ENCODE results near the gene CPNE7. TPM values are rescaled to one million over a fixed set of nuclear protein-coding genes. Genes with fewer than 3 reads are reported as not detected.

Gene CPNE7
- total and polyA plus RNA-seq, 7 donors: 0.41 to 3.3 (median 0.71) TPM; not detected in 4

- no peaks in the 10 kb centered on the region for H3K9me3 ChIP-seq
- WGBS, 2 donors: 29 to 60% methylated on average over 15 of the region's 15 CpGs
- H3K4me1 ChIP-seq: no peaks in the 10 kb centered on the region
- TF ChIP-seq POLR2A (IDR thresholded peaks at IDR 0.05): no peak
- TF ChIP-seq, protein P1, sequence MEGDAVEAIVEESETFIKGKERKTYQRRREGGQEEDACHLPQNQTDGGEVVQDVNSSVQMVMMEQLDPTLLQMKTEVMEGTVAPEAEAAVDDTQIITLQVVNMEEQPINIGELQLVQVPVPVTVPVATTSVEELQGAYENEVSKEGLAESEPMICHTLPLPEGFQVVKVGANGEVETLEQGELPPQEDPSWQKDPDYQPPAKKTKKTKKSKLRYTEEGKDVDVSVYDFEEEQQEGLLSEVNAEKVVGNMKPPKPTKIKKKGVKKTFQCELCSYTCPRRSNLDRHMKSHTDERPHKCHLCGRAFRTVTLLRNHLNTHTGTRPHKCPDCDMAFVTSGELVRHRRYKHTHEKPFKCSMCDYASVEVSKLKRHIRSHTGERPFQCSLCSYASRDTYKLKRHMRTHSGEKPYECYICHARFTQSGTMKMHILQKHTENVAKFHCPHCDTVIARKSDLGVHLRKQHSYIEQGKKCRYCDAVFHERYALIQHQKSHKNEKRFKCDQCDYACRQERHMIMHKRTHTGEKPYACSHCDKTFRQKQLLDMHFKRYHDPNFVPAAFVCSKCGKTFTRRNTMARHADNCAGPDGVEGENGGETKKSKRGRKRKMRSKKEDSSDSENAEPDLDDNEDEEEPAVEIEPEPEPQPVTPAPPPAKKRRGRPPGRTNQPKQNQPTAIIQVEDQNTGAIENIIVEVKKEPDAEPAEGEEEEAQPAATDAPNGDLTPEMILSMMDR (IDR thresholded peaks at IDR 0.05): no peak
- no peak for TF ChIP-seq EP300 (IDR thresholded peaks at IDR 0.05)
- no peak for TF ChIP-seq POLR2AphosphoS5 (IDR thresholded peaks at IDR 0.05)
- intact Hi-C loops (cut with DNase I): no loop called here
- DNase-seq: no peak
- no peak overlapping the region for H3K27ac ChIP-seq
- peaks cover 0 to 7% (median 7%) of the 10 kb centered on the region in 3 donors for H3K27me3 ChIP-seq
- no peaks in the 10 kb centered on the region for H3K36me3 ChIP-seq
- no peak overlapping the region for H3K4me3 ChIP-seq
Observed at GRCh38 chr16:89581861-89582563, 6.5 kb downstream of the CPNE7 start.

GRCh38 chr16:89582614-89583196, 7.1 kb downstream of the CPNE7 start:
- H3K27me3 ChIP-seq: peaks cover 0 to under 1% (median under 1%) of the 10 kb centered on the region in 3 donors
- no peaks in the 10 kb centered on the region for H3K9me3 ChIP-seq
- 92 to 93% methylated on average over 19 of the region's 19 CpGs for WGBS, 2 donors
- H3K4me3 ChIP-seq: no peak overlapping the region
- H3K36me3 ChIP-seq: no peaks in the 10 kb centered on the region
- H3K27ac ChIP-seq: no peak overlapping the region
- no peak for TF ChIP-seq POLR2AphosphoS5 (IDR thresholded peaks at IDR 0.05)
- intact Hi-C loops (cut with DNase I): no loop called here
- no peaks in the 10 kb centered on the region for H3K4me1 ChIP-seq
- DNase-seq: no peak

GRCh38 chr16:89583197-89583894, 7.8 kb downstream of the CPNE7 start:
- no peaks in the 10 kb centered on the region for H3K4me1 ChIP-seq
- H3K27ac ChIP-seq: no peak overlapping the region
- 89 to 92% methylated on average over 36 of the region's 36 CpGs for WGBS, 2 donors
- no peaks in the 10 kb centered on the region for H3K27me3 ChIP-seq
- intact Hi-C loops (cut with DNase I): no loop called here
- H3K36me3 ChIP-seq: no peaks in the 10 kb centered on the region
- no peaks in the 10 kb centered on the region for H3K9me3 ChIP-seq
- no peak for TF ChIP-seq EP300 (IDR thresholded peaks at IDR 0.05)
- no peak for TF ChIP-seq POLR2AphosphoS5 (IDR thresholded peaks at IDR 0.05)
- TF ChIP-seq, protein P1 (IDR thresholded peaks at IDR 0.05): no peak
- TF ChIP-seq POLR2A (IDR thresholded peaks at IDR 0.05): no peak
- no peak for DNase-seq
- no peak overlapping the region for H3K4me3 ChIP-seq

- Histone ChIP-seq H3K27me3 (no peaks in the 10 kb centered on the region), H3K4me1 (no peaks in the 10 kb centered on the region), H3K9me3 (no peaks in the 10 kb centered on the region), H3K4me3 (no peak overlapping the region), H3K27ac (no peak overlapping the region), H3K36me3 (no peaks in the 10 kb centered on the region)
- no peak for DNase-seq
- intact Hi-C loops (cut with DNase I): no loop called here
- WGBS, 2 donors: 94% methylated on average over 49 of the region's 49 CpGs
- TF ChIP-seq POLR2AphosphoS5 (IDR thresholded peaks at IDR 0.05) (no peak), POLR2A (IDR thresholded peaks at IDR 0.05) (no peak), EP300 (IDR thresholded peaks at IDR 0.05) (no peak)
- TF ChIP-seq, protein P1 (IDR thresholded peaks at IDR 0.05): no peak
Observed at GRCh38 chr16:89583895-89584644, 8.5 kb downstream of the CPNE7 start.
